Right hindlimb (tissue), 1 donor: ENCODE results near the gene CTBP2.
A peak's percentile ranks its signal among the peaks of the same experiment; 100 is the strongest.

Experiments used
- DNase-seq: peaks from one replicate; pipeline ENCODE4 v3.0.0-alpha.2; 2018

The CTBP2 gene

GRCh38 chr10:125159932-125160855, at the start of gene CTBP2:
CTBP2 (minus strand) TSS chr10:125160563.
- DNase-seq, result peak; percentile 83

- DNase-seq, result peak; percentile 40
Observed at GRCh38 chr10:125209591-125210355, 49.4 kb upstream of the CTBP2 start.

- no peak for DNase-seq
Observed at GRCh38 chr10:125208854-125209565, 48.6 kb upstream of the CTBP2 start.

GRCh38 chr10:125206623-125207022, 46.3 kb upstream of the CTBP2 start:
- DNase-seq, result no peak

GRCh38 chr10:125205431-125205830, 45.1 kb upstream of the CTBP2 start:
- DNase-seq, result no peak

GRCh38 chr10:125204400-125204799, 44.0 kb upstream of the CTBP2 start:
- DNase-seq, result no peak

GRCh38 chr10:125203186-125203800, 42.9 kb upstream of the CTBP2 start:
- DNase-seq, result no peak

GRCh38 chr10:125201791-125202622, 41.6 kb upstream of the CTBP2 start:
- no peak for DNase-seq

- DNase-seq, result no peak
Observed at GRCh38 chr10:125201108-125201524, 40.8 kb upstream of the CTBP2 start.

- DNase-seq, result no peak
Observed at GRCh38 chr10:125200396-125200795, 40.0 kb upstream of the CTBP2 start.

GRCh38 chr10:125199270-125199669, 38.9 kb upstream of the CTBP2 start:
- no peak for DNase-seq

GRCh38 chr10:125194814-125195213, 34.5 kb upstream of the CTBP2 start:
- DNase-seq, result no peak

- DNase-seq, result no peak
Observed at GRCh38 chr10:125193306-125193877, 33.0 kb upstream of the CTBP2 start.

- DNase-seq, result no peak
Observed at GRCh38 chr10:125192620-125193019, 32.3 kb upstream of the CTBP2 start.

- DNase-seq, result no peak
Observed at GRCh38 chr10:125192005-125192404, 31.6 kb upstream of the CTBP2 start.

GRCh38 chr10:125190946-125191345, 30.6 kb upstream of the CTBP2 start:
- DNase-seq, result no peak

GRCh38 chr10:125190414-125190813, 30.1 kb upstream of the CTBP2 start:
- DNase-seq, result no peak

GRCh38 chr10:125189162-125189561, 28.8 kb upstream of the CTBP2 start:
- no peak for DNase-seq

- DNase-seq, result no peak
Observed at GRCh38 chr10:125187238-125188194, 27.2 kb upstream of the CTBP2 start.
